CD14-positive monocyte (primary cell): ENCODE measurements around the gene ELF1. TPM values are rescaled to one million over a fixed set of nuclear protein-coding genes. Genes with fewer than 3 reads are reported as not detected.
A peak's percentile ranks its signal among the peaks of the same experiment; 100 is the strongest.

Experiments
- DNase-seq, 3 donors: peaks; one replicate each; pipeline ENCODE4 v3.0.0-alpha.2; 2011 to 2022
- H2AFZ ChIP-seq: 2 replicates; pipeline ENCODE4 v1.6.0; 2012; ENCODE audit warnings: mild to moderate bottlenecking, low read depth, low read length, inconsistent platforms; ENCODE audit not compliant: insufficient read depth, poor library complexity, severe bottlenecking
- H3K27ac ChIP-seq, 2 donors: 1 replicate in 1 of 2; 2 replicates in 1 of 2; pipeline ENCODE4 v1.5.1; 2012 to 2013; ENCODE audit warnings: low read length in 2 of 2, control low read depth in 1 of 2, inconsistent platforms in 1 of 2, low read depth in 1 of 2, mild to moderate bottlenecking in 1 of 2
- H3K27me3 ChIP-seq, 2 donors: one replicate each; pipeline versions ENCODE4 v1.6.0 to v1.6.1; 2011 to 2013; ENCODE audit warnings: low read length in 2 of 2; ENCODE audit not compliant: control insufficient read depth in 2 of 2, insufficient read depth in 2 of 2
- H3K36me3 ChIP-seq, 2 donors: replicated peaks in 1 of 2; 1 replicate in 1 of 2; 2 replicates in 1 of 2; pipeline versions ENCODE4 v1.5.1 to v1.6.1; 2012 to 2013; ENCODE audit warnings: low read length in 2 of 2, control low read depth in 1 of 2, inconsistent platforms in 1 of 2, mild to moderate bottlenecking in 1 of 2; ENCODE audit not compliant: insufficient read depth in 2 of 2, control insufficient read depth in 1 of 2
- H3K4me1 ChIP-seq, 2 donors: 1 replicate in 1 of 2; 2 replicates in 1 of 2; pipeline versions ENCODE4 v1.5.1 to v1.6.1; 2012 to 2013; ENCODE audit warnings: low read length in 2 of 2, control low read depth in 1 of 2, inconsistent platforms in 1 of 2, mild to moderate bottlenecking in 1 of 2, moderate library complexity in 1 of 2; ENCODE audit not compliant: insufficient read depth in 2 of 2, control insufficient read depth in 1 of 2
- H3K4me2 ChIP-seq: replicated peaks from 2 replicates; pipeline ENCODE3; 2012; ENCODE audit warnings: low read length, moderate library complexity, mild to moderate bottlenecking; ENCODE audit not compliant: poor library complexity, severe bottlenecking; ENCODE audit errors: extremely low read depth
- H3K4me3 ChIP-seq, 3 experiments: fragments of 200-600 bp in 1 of 3; sonication (generic) in 1 of 3; replicated peaks in 1 of 3; 1 replicate in 2 of 3; 2 replicates in 1 of 3; pipeline ENCODE4 v1.5.1; 2011 to 2013; ENCODE audit warnings: low read length in 3 of 3, mild to moderate bottlenecking in 3 of 3, control low read depth in 2 of 3, low read depth in 2 of 3, inconsistent platforms in 1 of 3, moderate library complexity in 1 of 3
- H3K79me2 ChIP-seq: 2 replicates; pipeline ENCODE4 v1.6.0; 2012; ENCODE audit warnings: mild to moderate bottlenecking, control low read depth, inconsistent platforms, low read length, moderate library complexity; ENCODE audit not compliant: insufficient read depth
- H3K9ac ChIP-seq: 2 replicates; pipeline ENCODE4 v1.6.0; 2017; ENCODE audit warnings: low read length, mild to moderate bottlenecking; ENCODE audit not compliant: insufficient read depth, poor library complexity, severe bottlenecking
- H3K9me3 ChIP-seq, 2 donors: replicated peaks in 1 of 2; 1 replicate in 1 of 2; 2 replicates in 1 of 2; pipeline versions ENCODE4 v1.5.1 to v1.6.1; 2012 to 2013; ENCODE audit warnings: low read length in 2 of 2, control low read depth in 1 of 2; ENCODE audit not compliant: control insufficient read depth in 1 of 2, insufficient read depth in 1 of 2
- H4K20me1 ChIP-seq: 2 replicates; pipeline ENCODE4 v1.6.0; 2012; ENCODE audit warnings: mild to moderate bottlenecking, low read length, control low read depth, moderate library complexity; ENCODE audit not compliant: insufficient read depth
- H3K27ac Mint-ChIP-seq, 7 donors: one replicate each; pipeline ENCODE4 v1.8.0; 2020; ENCODE audit warnings: mild to moderate bottlenecking in 7 of 7, mixed read lengths in 7 of 7, moderate library complexity in 6 of 7, inconsistent platforms in 2 of 7
- H3K27me3 Mint-ChIP-seq, 3 donors: one replicate each; pipeline ENCODE4 v1.8.0; 2021 to 2022; ENCODE audit warnings: low read depth in 3 of 3, mild to moderate bottlenecking in 3 of 3, mixed read lengths in 3 of 3, moderate library complexity in 3 of 3, inconsistent platforms in 1 of 3
- H3K36me3 Mint-ChIP-seq, 2 donors: one replicate each; pipeline ENCODE4 v1.8.0; 2020; ENCODE audit warnings: mixed read lengths in 2 of 2, inconsistent platforms in 1 of 2, mild to moderate bottlenecking in 1 of 2
- H3K4me1 Mint-ChIP-seq: one replicate; pipeline ENCODE4 v1.8.0; 2020; ENCODE audit warnings: mild to moderate bottlenecking, mixed read lengths
- H3K4me3 Mint-ChIP-seq, 2 donors: one replicate each; pipeline ENCODE4 v1.8.0; 2020; ENCODE audit warnings: mild to moderate bottlenecking in 2 of 2, mixed read lengths in 2 of 2, moderate library complexity in 1 of 2
- H3K9me3 Mint-ChIP-seq, 7 donors: one replicate each; pipeline ENCODE4 v1.8.0; 2020 to 2022; ENCODE audit warnings: mixed read lengths in 7 of 7, mild to moderate bottlenecking in 6 of 7, moderate library complexity in 6 of 7, inconsistent platforms in 2 of 7
- whole genome bisulfite sequencing: methylation state at CpG from one replicate; pipeline ENCODE4 v1.1.5; 2013; ENCODE audit warnings: missing lambda C conversion rate; ENCODE audit not compliant: insufficient coverage; 5-methylcytosine and 5-hydroxymethylcytosine counted together
- intact Hi-C, 2 donors: fragments of 100-400 bp; cut with micrococcal nuclease; formaldehyde crosslinking; loops; one replicate each; pipeline versions ENCODE4 v1.15.0 to v1.15.1; 2023
- polyA plus RNA-seq, 3 donors: library from polyadenylated mRNA; depleted of rRNA in 1 of 3; unstranded in 2 of 3; stranded (reverse) in 1 of 3; fragments of 300-500 nt in 2 of 3; fragments of >200 nt in 1 of 3; fragmentation: Illumina TruSeq in 2 of 3; gene quantifications; 1 replicate in 2 of 3; 2 replicates in 1 of 3; pipeline ENCODE4 v1.2.3, GENCODE V29; 2012 to 2021
- TF ChIP-seq, protein P1 (sequence below): fragments of 200-600 bp; IDR thresholded peaks from one replicate; pipeline ENCODE4 v1.8.0; 2022; ENCODE audit warnings: antibody characterized with exemption, mild to moderate bottlenecking

ELF1 gene
- polyA plus RNA-seq, 3 donors, result 63.1 to 83.3 (median 83.3) TPM

DNA sequence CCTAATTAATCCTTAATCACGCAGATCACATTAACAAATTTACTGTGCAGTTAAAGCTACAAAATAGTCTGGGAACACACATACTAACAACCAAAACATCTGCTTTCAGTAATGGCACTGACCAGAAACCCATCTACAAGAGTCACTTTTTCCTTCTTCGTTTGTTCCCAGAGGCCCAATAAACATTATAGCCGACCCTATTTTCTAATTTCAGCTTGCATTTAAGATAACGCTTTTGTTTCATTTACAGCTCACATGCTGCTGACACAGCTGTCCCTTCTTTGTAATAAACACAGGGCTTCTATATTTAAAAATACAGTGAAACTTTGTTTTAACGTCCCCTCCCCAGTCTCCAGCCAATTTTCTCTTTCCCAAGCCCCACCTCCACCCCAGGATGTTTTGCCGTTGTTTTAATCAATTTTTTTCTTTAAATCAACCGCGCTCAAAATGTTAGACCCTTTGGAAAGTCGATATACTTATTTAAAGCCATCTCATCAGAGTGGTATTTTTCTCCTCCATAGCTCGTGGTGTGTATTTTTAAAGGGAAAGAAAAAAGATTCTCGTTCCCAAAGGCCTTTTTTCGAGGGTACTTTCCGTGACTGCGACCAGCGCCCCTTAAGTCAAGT lies 40.5 kb upstream of the ELF1 start:
- Histone ChIP-seq H3K27me3 (no peaks in the 10 kb centered on the region), H3K27ac (peak overlapping the region; percentile 96), H3K79me2 (peaks cover 95% of the 10 kb centered on the region), H3K9me3 (no peaks in the 10 kb centered on the region), H3K4me3 (peak overlapping the region; percentile 57 to 99 (median 82)), H3K36me3 (peaks cover 4 to 8% of the 10 kb centered on the region in 2 donors), H3K4me2 (peak overlapping the region; percentile 87), H3K9ac (peak overlapping the region; percentile 95), H4K20me1 (peaks cover 55% of the 10 kb centered on the region), H2AFZ (peak overlapping the region; percentile 89), H3K4me1 (peaks cover 29 to 57% of the 10 kb centered on the region in 2 donors)
- Mint-ChIP-seq H3K36me3 (peaks cover 13 to 21% of the 10 kb centered on the region in 2 donors), H3K4me3 (peak overlapping the region; percentile 98 to 100), H3K4me1 (peaks cover 48% of the 10 kb centered on the region), H3K27me3 (peaks cover 0 to 4% (median 3%) of the 10 kb centered on the region in 3 donors), H3K9me3 (peaks cover 0 to 2% (median 0%) of the 10 kb centered on the region in 7 donors), H3K27ac (peak overlapping the region; percentile 98 to 100 (median 100))
- no peak for DNase-seq
- intact Hi-C loops, result loop anchor here (2.0 to 10.0 kb wide), 6 partner anchors 41 to 275 kb away; partner anchors contain the start of genes ELF1 (in 1 of the 2), KBTBD6 (in 1 of the 2) and SLC25A15 (in 1 of the 2)
- TF ChIP-seq, protein P1, sequence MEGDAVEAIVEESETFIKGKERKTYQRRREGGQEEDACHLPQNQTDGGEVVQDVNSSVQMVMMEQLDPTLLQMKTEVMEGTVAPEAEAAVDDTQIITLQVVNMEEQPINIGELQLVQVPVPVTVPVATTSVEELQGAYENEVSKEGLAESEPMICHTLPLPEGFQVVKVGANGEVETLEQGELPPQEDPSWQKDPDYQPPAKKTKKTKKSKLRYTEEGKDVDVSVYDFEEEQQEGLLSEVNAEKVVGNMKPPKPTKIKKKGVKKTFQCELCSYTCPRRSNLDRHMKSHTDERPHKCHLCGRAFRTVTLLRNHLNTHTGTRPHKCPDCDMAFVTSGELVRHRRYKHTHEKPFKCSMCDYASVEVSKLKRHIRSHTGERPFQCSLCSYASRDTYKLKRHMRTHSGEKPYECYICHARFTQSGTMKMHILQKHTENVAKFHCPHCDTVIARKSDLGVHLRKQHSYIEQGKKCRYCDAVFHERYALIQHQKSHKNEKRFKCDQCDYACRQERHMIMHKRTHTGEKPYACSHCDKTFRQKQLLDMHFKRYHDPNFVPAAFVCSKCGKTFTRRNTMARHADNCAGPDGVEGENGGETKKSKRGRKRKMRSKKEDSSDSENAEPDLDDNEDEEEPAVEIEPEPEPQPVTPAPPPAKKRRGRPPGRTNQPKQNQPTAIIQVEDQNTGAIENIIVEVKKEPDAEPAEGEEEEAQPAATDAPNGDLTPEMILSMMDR, result no peak
- 2% methylated on average over 9 of the region's 15 CpGs for WGBS

DNA sequence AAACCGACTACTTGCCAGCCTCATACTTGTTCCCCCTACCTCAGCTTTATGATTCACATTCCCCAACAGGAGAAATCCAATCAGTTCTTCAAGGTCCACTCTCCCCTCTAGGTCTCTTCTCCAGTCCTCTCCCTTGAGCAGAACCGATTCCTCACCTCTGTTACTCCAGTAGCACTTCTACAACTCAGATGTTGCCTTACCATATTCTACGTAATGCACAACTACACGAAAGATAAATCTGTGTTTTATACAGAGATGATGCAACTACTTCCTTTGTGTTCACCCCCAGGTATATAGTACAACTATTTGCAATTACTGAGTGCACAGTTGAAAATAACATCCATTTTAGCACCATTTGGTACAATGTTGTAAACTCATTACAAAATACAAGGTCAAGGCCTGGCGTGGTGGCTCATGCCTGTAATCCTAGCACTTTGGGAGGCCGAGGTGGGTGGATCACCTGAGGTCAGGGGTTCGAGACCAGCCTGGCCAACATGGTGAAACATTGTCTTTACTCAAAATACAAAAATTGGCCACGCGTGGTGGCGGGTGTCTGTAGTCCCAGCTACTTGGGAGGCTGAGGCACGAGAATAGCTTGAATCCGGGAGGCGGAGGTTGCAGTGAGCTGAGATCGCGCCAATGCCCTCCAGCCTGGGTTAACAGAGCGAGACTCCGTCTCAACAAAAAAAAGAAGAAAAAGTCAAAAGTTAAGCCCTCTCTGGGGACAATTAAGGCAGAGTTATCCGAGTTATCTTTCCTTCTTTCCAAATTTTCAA lies 39.4 kb upstream of the ELF1 start:
- Mint-ChIP-seq H3K27me3 (peaks cover 0 to 4% (median 3%) of the 10 kb centered on the region in 3 donors), H3K36me3 (peaks cover 8 to 16% of the 10 kb centered on the region in 2 donors), H3K9me3 (peaks cover 0 to 2% (median 0%) of the 10 kb centered on the region in 7 donors), H3K4me1 (peaks cover 59% of the 10 kb centered on the region), H3K4me3 (peak overlapping the region; percentile 2 to 98), H3K27ac (peak overlapping the region in 4 of 7 donors; percentile 62 to 100 (median 81))
- DNase-seq, result no peak
- intact Hi-C loops, result loop anchor here in 1 of 2 donors (10.0 kb wide), 1 partner anchor 54 kb away; no protein-coding TSS in a partner anchor
- Histone ChIP-seq H3K9ac (no peak overlapping the region), H3K79me2 (peaks cover 95% of the 10 kb centered on the region), H3K36me3 (no peaks in the 10 kb centered on the region), H3K4me1 (peaks cover 38 to 68% of the 10 kb centered on the region in 2 donors), H3K27me3 (no peaks in the 10 kb centered on the region), H2AFZ (no peak overlapping the region), H3K4me3 (peak overlapping the region in 1 of 3 experiments; percentile 99), H4K20me1 (peaks cover 58% of the 10 kb centered on the region), H3K9me3 (no peaks in the 10 kb centered on the region), H3K27ac (no peak overlapping the region), H3K4me2 (peak overlapping the region; percentile 87)
- 93% methylated on average over 12 of the region's 18 CpGs for WGBS
- TF ChIP-seq, protein P1, result no peak
